Osteocyte (in vitro differentiated cells): Measurements from ENCODE around the gene ATRAID. TPM values are rescaled to one million over a fixed set of nuclear protein-coding genes. Genes with fewer than 3 reads are reported as not detected.

Source experiments
- DNase-seq: peaks from one replicate; pipeline ENCODE4 v3.0.0; 2021; ENCODE audit warnings: mixed read lengths; ENCODE audit not compliant: unreplicated experiment; ENCODE audit errors: extremely low spot score
- H3K27ac Mint-ChIP-seq: one replicate; pipeline ENCODE4 v1.8.0; 2021; ENCODE audit warnings: mild to moderate bottlenecking, mixed read lengths; ENCODE audit not compliant: unreplicated experiment
- H3K27me3 Mint-ChIP-seq: one replicate; pipeline ENCODE4 v1.8.0; 2021; ENCODE audit warnings: mixed read lengths; ENCODE audit not compliant: unreplicated experiment
- H3K36me3 Mint-ChIP-seq: one replicate; pipeline ENCODE4 v1.8.0; 2021; ENCODE audit warnings: mixed read lengths; ENCODE audit not compliant: unreplicated experiment
- H3K4me1 Mint-ChIP-seq: one replicate; pipeline ENCODE4 v1.8.0; 2021; ENCODE audit warnings: mixed read lengths; ENCODE audit not compliant: unreplicated experiment
- H3K4me3 Mint-ChIP-seq: one replicate; pipeline ENCODE4 v1.8.0; 2021; ENCODE audit warnings: mild to moderate bottlenecking, moderate library complexity, mixed read lengths; ENCODE audit not compliant: unreplicated experiment
- H3K9me3 Mint-ChIP-seq: one replicate; pipeline ENCODE4 v1.8.0; 2021; ENCODE audit warnings: mixed read lengths; ENCODE audit not compliant: unreplicated experiment
- CTCF ChIP-seq: fragments of 200-600 bp; sonication (generic); IDR thresholded peaks from 2 replicates; pipeline ENCODE4 v1.5.0; 2021; ENCODE audit warnings: antibody characterized with exemption, mild to moderate bottlenecking, moderate library complexity
- total RNA-seq: library from RNA; stranded (reverse); gene quantifications from 2 replicates; pipeline ENCODE4 v1.2.1, GENCODE V29; 2021

The ATRAID gene
- total RNA-seq, 1 donor from 2014 or later: 125 TPM

GRCh38 chr2:27250652-27251379, 39.0 kb downstream of the ATRAID start:
- TF ChIP-seq CTCF: no peak
- H3K36me3 Mint-ChIP-seq: no peaks in the 10 kb centered on the region
- no peak for DNase-seq
- no peaks in the 10 kb centered on the region for H3K9me3 Mint-ChIP-seq
- no peak overlapping the region for H3K27ac Mint-ChIP-seq
- H3K4me1 Mint-ChIP-seq: peaks cover 16% of the 10 kb centered on the region
- peaks cover 14% of the 10 kb centered on the region for H3K27me3 Mint-ChIP-seq
- H3K4me3 Mint-ChIP-seq: no peak overlapping the region

GRCh38 chr2:27251766-27252165, 39.9 kb downstream of the ATRAID start:
- TF ChIP-seq CTCF: no peak
- no peak overlapping the region for H3K4me3 Mint-ChIP-seq

GRCh38 chr2:27255187-27255586, 43.3 kb downstream of the ATRAID start:
- Mint-ChIP-seq H3K4me3 (no peak overlapping the region), H3K36me3 (no peaks in the 10 kb centered on the region), H3K27me3 (peaks cover 40% of the 10 kb centered on the region), H3K4me1 (peaks cover 13% of the 10 kb centered on the region), H3K9me3 (no peaks in the 10 kb centered on the region), H3K27ac (no peak overlapping the region)
- TF ChIP-seq CTCF: no peak
- DNase-seq: no peak

More at GRCh38 chr2:27251766-27252165, 39.9 kb downstream of the ATRAID start:
- Mint-ChIP-seq H3K27ac (no peak overlapping the region), H3K4me1 (peaks cover 19% of the 10 kb centered on the region), H3K27me3 (peaks cover 17% of the 10 kb centered on the region), H3K9me3 (no peaks in the 10 kb centered on the region), H3K36me3 (no peaks in the 10 kb centered on the region)
- no peak for DNase-seq

- Mint-ChIP-seq H3K27ac (no peak overlapping the region), H3K4me1 (peaks cover 11% of the 10 kb centered on the region), H3K27me3 (peaks cover 42% of the 10 kb centered on the region), H3K9me3 (no peaks in the 10 kb centered on the region), H3K4me3 (no peak overlapping the region), H3K36me3 (no peaks in the 10 kb centered on the region)
- no peak for DNase-seq
- TF ChIP-seq CTCF: no peak
Observed at GRCh38 chr2:27255660-27256059, 43.8 kb downstream of the ATRAID start.

GRCh38 chr2:27256855-27257454, 45.1 kb downstream of the ATRAID start:
- H3K4me1 Mint-ChIP-seq: peaks cover 19% of the 10 kb centered on the region
- no peaks in the 10 kb centered on the region for H3K9me3 Mint-ChIP-seq
- no peak overlapping the region for H3K4me3 Mint-ChIP-seq
- no peaks in the 10 kb centered on the region for H3K36me3 Mint-ChIP-seq
- peaks cover 44% of the 10 kb centered on the region for H3K27me3 Mint-ChIP-seq
- no peak for DNase-seq
- no peak overlapping the region for H3K27ac Mint-ChIP-seq
- TF ChIP-seq CTCF: no peak
